ENCODE measurements around the gene TMEM244. TPM values are rescaled to one million over a fixed set of nuclear protein-coding genes. Genes with fewer than 3 reads are reported as not detected.

TMEM244 gene
- total and polyA plus RNA-seq, 2 of the 13 experiments (the other 11 are each of a cell fraction or from before 2014, with no cell fraction given): not detected

- no peak for FAIRE-seq
- Histone ChIP-seq H3K4me2 (ENCODE audit: low read depth, low read length) (no peak overlapping the region), H3K4me1 (ENCODE audit: insufficient read depth, low read length) (no peaks in the 10 kb centered on the region), H3K27ac (ENCODE audit: extremely low read length, insufficient read depth, low read length) (no peak overlapping the region), H3K9me3 (ENCODE audit: low read length) (no peaks in the 10 kb centered on the region), H4K20me1 (ENCODE audit: insufficient read depth, low read length) (no peaks in the 10 kb centered on the region), H2AFZ (ENCODE audit: low read length) (no peak overlapping the region), H3K79me2 (ENCODE audit: insufficient read depth, low read length) (no peaks in the 10 kb centered on the region), H3K4me3 (replicated peaks in 1 of 3; ENCODE audit: insufficient read depth in 1 of 3, low read depth in 2 of 3, low read length in 3 of 3) (no peak overlapping the region), H3K27me3 (ENCODE audit: control insufficient read depth in 1 of 2, insufficient read depth in 2 of 2, low read length in 2 of 2) (peaks cover 0 to 6% of the 10 kb centered on the region in 2 experiments; a peak in 1 of 5 replicates), H3K36me3 (replicated peaks in 1 of 2; ENCODE audit: control insufficient read depth in 1 of 2, insufficient read depth in 2 of 2, low read length in 2 of 2) (no peaks in the 10 kb centered on the region), H3K9ac (ENCODE audit: insufficient read depth, low read depth, low read length) (no peak overlapping the region)
- BruUV-seq (replicated peaks): no TSS peak
- no peak for DNase-seq (ENCODE audit: low spot score)
- WGBS (ENCODE audit: low lambda C conversion rate): 8% methylated on average over 2 of the region's 2 CpGs
- POLR2A ChIA-PET: no interaction called here
- intact Hi-C loops (cut with micrococcal nuclease; ENCODE audit: unreplicated experiment) (no loop called here), in situ Hi-C loops (cut with HindIII; ENCODE audit: extremely low pct_ligation_motif_present, low pct_unique_long_range_greater_than_20kb) (loop anchor here (10.0 kb wide), 1 partner anchor 237 kb away; no protein-coding TSS in a partner anchor)
- no peak for ATAC-seq
- no peak for TF ChIP-seq DR1 (CRISPR knock-in tag; IDR thresholded peaks at IDR 0.05)
- TF ChIP-seq SALL2 (CRISPR knock-in tag; IDR thresholded peaks at IDR 0.05): no peak
- no peak for TF ChIP-seq TGIF2 (CRISPR knock-in tag; IDR thresholded peaks at IDR 0.05)
- no peak for TF ChIP-seq MZF1 (CRISPR knock-in tag; IDR thresholded peaks at IDR 0.05; ENCODE audit: borderline replicate concordance)
- no peak for TF ChIP-seq ZBTB14 (CRISPR knock-in tag; IDR thresholded peaks at IDR 0.05)
- TF ChIP-seq ZFP37 (CRISPR knock-in tag; IDR thresholded peaks at IDR 0.05; ENCODE audit: borderline replicate concordance): no peak
- no peak for TF ChIP-seq ATF1 (CRISPR knock-in tag; IDR thresholded peaks at IDR 0.05)
- TF ChIP-seq ETS1 (CRISPR knock-in tag; IDR thresholded peaks at IDR 0.05): no peak
- TF ChIP-seq LBX2 (CRISPR knock-in tag; IDR thresholded peaks at IDR 0.05; ENCODE audit: borderline replicate concordance): no peak
- no peak for TF ChIP-seq TP53 (CRISPR knock-in tag; conservative IDR thresholded peaks at IDR 0.05)
- no peak for TF ChIP-seq TAF1 (CRISPR knock-in tag; IDR thresholded peaks at IDR 0.05)
- CTCF ChIA-PET (ENCODE audit: low intra/inter-chr PET ratio, low total read pairs): no interaction called here
Observed at GRCh38 chr6:129787816-129788215, 73.3 kb downstream of the TMEM244 start.
